Retinal pigment epithelial cell (primary cell): ENCODE results near the gene GDF2.

Experiments
- DNase-seq: peaks from one replicate; pipeline ENCODE4 v3.0.0-alpha.2; 2010; ENCODE audit warnings: low read depth
- H3K4me3 ChIP-seq: 2 replicates; pipeline ENCODE4 v1.5.1; 2011; ENCODE audit warnings: mild to moderate bottlenecking, low read length, control low read depth, moderate library complexity
- CTCF ChIP-seq: conservative IDR thresholded peaks from 2 replicates; pipeline ENCODE4 v1.5.1; 2011; ENCODE audit warnings: low read depth, low read length, control low read depth, inconsistent platforms

The GDF2 gene

GRCh38 chr10:47332371-47332770, 10.1 kb downstream of the GDF2 start:
- DNase-seq = no peak
- no peak overlapping the region for H3K4me3 ChIP-seq
- TF ChIP-seq CTCF = no peak

- no peak overlapping the region for H3K4me3 ChIP-seq
- no peak for TF ChIP-seq CTCF
- DNase-seq = no peak
Measured at GRCh38 chr10:47332946-47333345, 10.7 kb downstream of the GDF2 start.

GRCh38 chr10:47333532-47333931, 11.3 kb downstream of the GDF2 start:
- H3K4me3 ChIP-seq = no peak overlapping the region
- no peak for DNase-seq
- no peak for TF ChIP-seq CTCF

GRCh38 chr10:47334466-47335295, 12.4 kb downstream of the GDF2 start:
- no peak for DNase-seq
- H3K4me3 ChIP-seq = no peak overlapping the region
- no peak for TF ChIP-seq CTCF

GRCh38 chr10:47335906-47336305, 13.7 kb downstream of the GDF2 start:
- no peak for DNase-seq
- H3K4me3 ChIP-seq = no peak overlapping the region
- no peak for TF ChIP-seq CTCF

GRCh38 chr10:47336387-47337134, 14.3 kb downstream of the GDF2 start:
- no peak for TF ChIP-seq CTCF
- no peak for DNase-seq
- H3K4me3 ChIP-seq = no peak overlapping the region
